ENCODE measurements around the gene PPIF.

GRCh38 chr10:79359816-79360498 is 12.7 kb downstream of the PPIF start:
- no peak for TF ChIP-seq EZH2 (IDR thresholded peaks at IDR 0.05; ENCODE audit: borderline replicate concordance, low read length)
- TF ChIP-seq CTCF (conservative IDR thresholded peaks at IDR 0.05 in 1 of 2, IDR thresholded peaks at IDR 0.05 in 1 of 2; ENCODE audit: extremely low read depth in 1 of 2, insufficient read depth in 1 of 2, low read depth in 1 of 2, low read length in 2 of 2), result no peak
